PC-3 (cell line): ENCODE results near the gene SPRY4.
"Not testable (repeated sequence)": the region's sequence is repeated elsewhere in the genome, so short reads cannot be mapped to it uniquely, and the experiment has no call there.

Experiments used
- CTCF ChIP-seq: fragments of 300-600 bp; sonication (generic); conservative IDR thresholded peaks from 2 replicates; pipeline ENCODE4 v1.5.1; 2017; ENCODE audit warnings: antibody characterized with exemption, low read depth, mild to moderate bottlenecking, low read length
- EZH2 ChIP-seq: fragments of 300-600 bp; sonication (generic); IDR thresholded peaks from one replicate; pipeline ENCODE4 v1.6.1; 2017; ENCODE audit warnings: antibody characterized with exemption, mild to moderate bottlenecking, low read length; ENCODE audit not compliant: unreplicated experiment

DNA sequence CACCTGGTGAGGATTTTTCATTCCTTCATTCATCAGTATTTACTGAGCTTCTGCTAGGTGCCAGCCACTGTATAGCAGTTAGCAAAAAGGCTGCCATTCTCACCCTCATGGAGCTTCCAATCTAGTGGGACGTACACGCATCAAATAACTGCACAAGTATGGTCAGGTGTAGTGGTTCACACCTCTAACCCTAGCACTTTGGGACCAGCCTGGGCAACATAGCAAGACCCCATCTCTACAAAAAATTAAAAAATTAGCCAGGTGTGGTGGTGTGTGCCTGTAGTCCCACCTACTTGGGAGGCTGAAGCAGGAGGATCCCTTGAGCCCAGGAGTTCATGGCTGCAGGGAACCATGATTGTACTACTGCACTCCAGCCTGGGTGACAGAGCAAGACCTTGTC is 8.9 kb upstream of the SPRY4 start:
- TF ChIP-seq CTCF, EZH2: not testable (repeated sequence)
